Transverse colon (tissue), 3 donors: ENCODE data around the gene SPIRE1.

Experiments
- CTCF ChIP-seq, 5 experiments: fragments of 200-600 bp in 3 of 5; fragments of 450-650 bp in 2 of 5; sonication (generic) in 3 of 5; IDR thresholded peaks; 1 replicate in 2 of 5; 2 replicates in 3 of 5; pipeline ENCODE4 v1.5.1; 2016 to 2017; ENCODE audit warnings: antibody characterized with exemption in 5 of 5, inconsistent platforms in 3 of 5, mild to moderate bottlenecking in 2 of 5, moderate library complexity in 1 of 5
- EP300 ChIP-seq: sonication (generic); formaldehyde crosslinking; IDR thresholded peaks from one replicate; pipeline ENCODE4 v1.6.1; 2017; ENCODE audit warnings: antibody characterized with exemption, low read depth
- POLR2A ChIP-seq: fragments of 450-650 bp; IDR thresholded peaks from one replicate; pipeline ENCODE4 v1.6.1; 2016; ENCODE audit warnings: antibody characterized with exemption, mild to moderate bottlenecking, moderate library complexity

GRCh38 chr18:12442946-12443345 lies 215.0 kb downstream of the SPIRE1 start:
- TF ChIP-seq CTCF (IDR thresholded peaks at IDR 0.05), result no peak
- TF ChIP-seq POLR2A, result no peak
- TF ChIP-seq EP300, result no peak
